Dendritic cell treated with granulocyte-macrophage colony-stimulating factor and Interleukin-4, amounts not matched to agents 40 ng/mL and 50 ng/mL, for 4 days (primary cell): ENCODE results near the gene GRB10.

Source experiments
- H3K27ac Mint-ChIP-seq: one replicate; pipeline ENCODE4 v1.8.0; 2022; ENCODE audit warnings: mild to moderate bottlenecking, mixed read lengths
- H3K27me3 Mint-ChIP-seq: one replicate; pipeline ENCODE4 v1.8.0; 2022; ENCODE audit warnings: mild to moderate bottlenecking, mixed read lengths
- H3K36me3 Mint-ChIP-seq: one replicate; pipeline ENCODE4 v1.8.0; 2022; ENCODE audit warnings: low read depth, mixed read lengths
- H3K4me1 Mint-ChIP-seq: one replicate; pipeline ENCODE4 v1.8.0; 2022; ENCODE audit warnings: low read depth, mixed read lengths
- H3K4me3 Mint-ChIP-seq: one replicate; pipeline ENCODE4 v1.8.0; 2022; ENCODE audit warnings: mild to moderate bottlenecking, moderate library complexity, mixed read lengths
- H3K9me3 Mint-ChIP-seq: one replicate; pipeline ENCODE4 v1.8.0; 2022; ENCODE audit warnings: mixed read lengths
- intact Hi-C: fragments of 100-400 bp; cut with micrococcal nuclease; formaldehyde crosslinking; loops from one replicate; pipeline ENCODE4 v1.15.0; 2022

The GRB10 gene

DNA sequence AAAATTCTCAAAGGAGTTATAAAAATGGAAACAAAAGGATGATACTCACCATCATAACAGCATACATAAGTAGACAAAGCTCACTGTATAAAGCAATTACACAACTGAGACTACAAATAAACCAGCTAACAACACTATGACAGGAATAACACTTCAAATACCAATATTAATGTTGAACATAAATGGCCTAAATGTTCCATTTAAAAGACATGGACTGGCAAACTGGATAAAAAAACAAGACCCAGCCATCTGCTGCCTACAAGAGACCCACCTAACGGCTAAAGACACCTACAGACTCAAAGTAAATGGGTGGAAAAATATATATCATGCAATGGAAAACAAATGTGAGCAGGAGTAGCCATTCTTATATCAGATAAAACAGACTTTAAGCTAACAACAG is 148.3 kb downstream of the GRB10 start:
- intact Hi-C loops: loop anchor here (5.0 kb wide), 2 partner anchors 167 to 492 kb away; no protein-coding TSS in a partner anchor
- no peak overlapping the region for H3K27ac Mint-ChIP-seq
- H3K9me3 Mint-ChIP-seq: no peaks in the 10 kb centered on the region
- no peak overlapping the region for H3K4me3 Mint-ChIP-seq
- no peaks in the 10 kb centered on the region for H3K36me3 Mint-ChIP-seq
- H3K4me1 Mint-ChIP-seq: no peaks in the 10 kb centered on the region
- H3K27me3 Mint-ChIP-seq: no peaks in the 10 kb centered on the region

DNA sequence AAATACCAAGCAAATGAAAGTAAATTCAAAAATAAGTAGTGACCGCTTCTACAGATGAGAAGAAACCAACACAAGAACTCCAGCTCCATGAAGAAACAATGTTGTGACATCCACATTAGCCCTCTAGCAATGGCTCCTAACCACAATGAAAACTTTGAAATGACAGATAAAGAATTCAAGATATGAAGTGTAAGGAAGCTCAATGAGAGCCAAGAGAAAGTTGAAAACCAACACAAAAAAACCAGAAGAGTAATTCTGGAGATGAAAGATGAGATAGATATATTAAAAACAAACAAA is 149.3 kb downstream of the GRB10 start:
- Mint-ChIP-seq H3K27me3 (no peaks in the 10 kb centered on the region), H3K27ac (no peak overlapping the region)
- intact Hi-C loops: loop anchor here (5.0 kb wide), 2 partner anchors 166 to 491 kb away; no protein-coding TSS in a partner anchor

DNA sequence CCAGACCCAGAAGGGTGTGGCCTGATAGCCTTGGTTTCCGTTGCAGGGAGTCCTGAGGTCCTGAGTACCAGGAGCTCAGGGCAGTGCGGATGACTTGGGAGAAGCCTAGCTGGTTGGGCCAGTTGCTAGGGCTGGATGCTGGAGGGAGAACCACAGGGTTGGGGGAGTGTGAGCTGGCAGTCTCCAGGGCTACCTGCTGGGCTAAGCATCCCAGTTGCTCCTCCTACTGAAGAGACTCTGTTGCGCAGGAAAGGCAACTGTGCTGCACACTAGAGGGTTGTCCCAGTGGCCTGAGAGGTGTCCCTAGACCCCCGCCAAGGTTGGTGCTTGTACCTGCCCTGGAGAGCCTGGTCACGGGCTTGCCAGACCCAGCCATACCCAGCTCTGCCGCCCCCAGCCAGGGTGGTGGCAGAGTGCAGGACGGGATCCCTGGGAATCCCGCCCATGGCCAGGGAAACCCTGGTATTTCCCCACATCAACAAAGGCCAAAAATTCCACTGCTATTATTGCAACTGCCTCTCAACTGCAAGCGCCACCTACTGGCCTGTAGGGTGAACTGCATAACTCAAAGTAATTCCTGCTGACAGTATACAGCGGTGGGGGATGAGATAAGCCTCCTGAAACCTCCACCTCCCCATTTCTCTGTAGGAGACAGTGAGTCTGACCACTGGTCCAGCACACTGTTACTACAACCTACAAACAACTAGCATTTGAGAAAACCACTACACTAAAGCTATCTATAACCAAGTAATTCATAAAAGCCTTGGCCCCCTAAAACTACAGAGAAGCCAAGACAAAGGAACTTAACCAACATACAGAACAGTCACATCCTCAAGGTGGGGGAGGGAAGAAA is 149.9 kb downstream of the GRB10 start:
- intact Hi-C loops: loop anchor here (5.0 kb wide), 2 partner anchors 165 to 490 kb away; no protein-coding TSS in a partner anchor
- H3K4me3 Mint-ChIP-seq: no peak overlapping the region

More for the DNA sequence above, 149.3 kb downstream of the GRB10 start:
- Mint-ChIP-seq H3K36me3 (no peaks in the 10 kb centered on the region), H3K4me3 (no peak overlapping the region), H3K9me3 (no peaks in the 10 kb centered on the region), H3K4me1 (no peaks in the 10 kb centered on the region)

DNA sequence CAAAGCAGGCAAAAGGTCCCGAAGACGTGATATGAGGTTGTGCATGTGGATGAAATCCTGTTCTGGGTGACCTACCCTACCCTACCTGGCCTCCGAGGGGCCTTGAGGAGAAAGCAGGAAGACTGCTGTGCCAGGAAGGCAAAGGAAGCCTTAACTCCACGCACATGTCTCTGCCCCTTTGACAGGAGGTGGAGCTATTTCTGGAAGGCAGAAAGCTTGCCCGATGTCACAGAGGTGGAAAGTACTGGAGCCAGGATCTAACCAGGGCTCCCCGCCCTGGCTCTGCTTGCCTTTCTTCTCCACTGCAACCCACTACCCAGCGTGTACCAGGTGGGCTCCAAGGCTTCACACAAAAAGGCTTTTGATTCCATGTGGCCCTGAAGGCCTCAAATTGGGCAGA is 151.1 kb downstream of the GRB10 start:
- intact Hi-C loops: loop anchor here (2.0 to 5.0 kb wide), 3 partner anchors 164 to 539 kb away; partner anchors contain the start of gene ZPBP

More for the DNA sequence above, 149.9 kb downstream of the GRB10 start:
- Mint-ChIP-seq H3K4me1 (no peaks in the 10 kb centered on the region), H3K9me3 (no peaks in the 10 kb centered on the region), H3K27me3 (no peaks in the 10 kb centered on the region), H3K36me3 (no peaks in the 10 kb centered on the region), H3K27ac (no peak overlapping the region)

DNA sequence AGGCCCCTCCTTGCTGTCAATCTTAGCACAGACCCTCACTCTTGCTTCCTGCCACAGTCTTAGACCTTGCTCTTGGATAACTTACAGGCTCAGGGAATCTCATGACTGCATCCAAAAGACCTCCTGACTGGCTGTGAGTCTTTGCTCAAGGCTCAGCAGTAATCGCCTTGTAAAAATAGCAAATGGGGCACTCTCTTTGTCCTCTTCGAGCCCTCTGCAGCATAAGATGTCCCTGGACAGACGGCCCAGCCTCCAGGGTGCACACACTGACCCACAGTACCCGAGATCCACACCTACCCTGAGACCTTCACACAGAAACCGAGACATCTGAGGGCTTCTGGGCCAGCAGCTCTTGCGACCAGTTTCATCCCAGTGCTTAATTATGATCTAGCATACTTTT is 151.6 kb downstream of the GRB10 start:
- no peak overlapping the region for H3K4me3 Mint-ChIP-seq
- H3K27ac Mint-ChIP-seq: no peak overlapping the region
- no peaks in the 10 kb centered on the region for H3K27me3 Mint-ChIP-seq
- intact Hi-C loops: loop anchor here (2.0 to 5.0 kb wide), 3 partner anchors 164 to 538 kb away; partner anchors contain the start of gene ZPBP
- no peaks in the 10 kb centered on the region for H3K36me3 Mint-ChIP-seq
- no peaks in the 10 kb centered on the region for H3K4me1 Mint-ChIP-seq
- H3K9me3 Mint-ChIP-seq: no peaks in the 10 kb centered on the region

More for the DNA sequence above, 151.1 kb downstream of the GRB10 start:
- Mint-ChIP-seq H3K9me3 (no peaks in the 10 kb centered on the region), H3K27ac (no peak overlapping the region), H3K4me3 (no peak overlapping the region), H3K27me3 (no peaks in the 10 kb centered on the region), H3K4me1 (no peaks in the 10 kb centered on the region), H3K36me3 (no peaks in the 10 kb centered on the region)

DNA sequence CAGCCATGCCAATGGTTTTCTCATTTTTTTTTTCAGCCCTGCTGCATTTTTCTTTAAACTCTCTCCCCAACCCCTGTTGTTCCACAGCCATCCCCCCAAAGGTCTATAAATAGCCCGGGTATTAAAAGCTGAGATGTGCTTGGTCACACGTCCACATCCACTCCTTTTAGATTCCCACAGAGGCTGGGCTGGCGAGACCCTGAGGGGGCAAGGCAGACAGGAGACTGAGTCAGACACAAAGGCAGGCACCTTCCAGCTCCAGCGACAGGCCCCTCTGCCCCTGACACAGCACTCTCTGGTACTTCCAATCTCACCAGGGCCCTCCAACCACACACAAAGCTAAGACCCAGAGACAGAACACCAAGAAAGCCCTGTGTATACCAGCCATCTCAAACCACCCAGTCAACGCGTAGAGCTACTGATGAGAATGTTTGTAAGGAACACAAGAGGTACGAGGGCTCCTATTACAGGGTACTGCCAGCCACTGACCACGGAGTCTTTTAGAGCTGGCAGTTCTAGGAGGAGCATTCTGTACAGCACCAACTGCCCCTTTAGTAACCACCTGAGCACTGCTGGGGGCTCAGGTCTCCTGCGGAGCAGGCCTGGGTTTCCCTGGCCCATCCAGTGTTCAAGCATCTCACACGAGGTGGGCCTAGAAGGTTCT is 153.3 kb downstream of the GRB10 start:
- H3K4me3 Mint-ChIP-seq: no peak overlapping the region
- no peak overlapping the region for H3K27ac Mint-ChIP-seq
- no peaks in the 10 kb centered on the region for H3K9me3 Mint-ChIP-seq
- intact Hi-C loops: no loop called here
- H3K27me3 Mint-ChIP-seq: no peaks in the 10 kb centered on the region
- no peaks in the 10 kb centered on the region for H3K36me3 Mint-ChIP-seq
- H3K4me1 Mint-ChIP-seq: no peaks in the 10 kb centered on the region

DNA sequence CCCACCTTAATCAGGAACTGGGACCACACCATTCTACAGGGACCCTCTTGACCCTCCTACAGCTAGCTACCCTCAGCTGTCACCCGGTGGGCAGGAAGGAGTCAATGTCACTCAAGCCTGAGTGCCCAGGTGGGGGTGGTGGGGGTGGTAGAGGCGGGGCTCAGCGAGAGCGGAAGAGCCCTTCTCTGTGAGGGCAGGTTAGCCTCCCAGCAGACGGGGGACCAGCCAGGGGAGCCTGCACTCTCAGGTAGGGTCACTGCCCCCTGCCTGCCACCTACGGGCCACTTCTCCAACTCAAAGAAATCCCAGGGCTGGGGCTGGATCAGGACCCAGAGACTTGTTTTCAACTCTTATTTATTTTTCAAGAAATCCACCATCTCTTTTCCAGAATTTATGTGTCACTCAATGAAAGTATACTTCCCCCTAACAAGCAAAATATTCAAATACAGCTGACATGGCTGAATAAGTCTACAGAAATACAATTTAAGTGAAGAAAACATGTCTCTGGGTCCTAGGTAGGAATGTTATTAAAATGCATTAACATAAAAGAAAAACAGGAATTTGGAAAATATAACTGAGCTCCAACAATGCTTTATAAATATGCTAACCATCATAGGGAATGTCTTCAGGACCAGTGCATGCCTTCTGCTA is 154.1 kb downstream of the GRB10 start:
- Mint-ChIP-seq H3K9me3 (no peaks in the 10 kb centered on the region), H3K27ac (no peak overlapping the region), H3K4me3 (no peak overlapping the region), H3K27me3 (no peaks in the 10 kb centered on the region), H3K4me1 (no peaks in the 10 kb centered on the region), H3K36me3 (no peaks in the 10 kb centered on the region)
- intact Hi-C loops: no loop called here

DNA sequence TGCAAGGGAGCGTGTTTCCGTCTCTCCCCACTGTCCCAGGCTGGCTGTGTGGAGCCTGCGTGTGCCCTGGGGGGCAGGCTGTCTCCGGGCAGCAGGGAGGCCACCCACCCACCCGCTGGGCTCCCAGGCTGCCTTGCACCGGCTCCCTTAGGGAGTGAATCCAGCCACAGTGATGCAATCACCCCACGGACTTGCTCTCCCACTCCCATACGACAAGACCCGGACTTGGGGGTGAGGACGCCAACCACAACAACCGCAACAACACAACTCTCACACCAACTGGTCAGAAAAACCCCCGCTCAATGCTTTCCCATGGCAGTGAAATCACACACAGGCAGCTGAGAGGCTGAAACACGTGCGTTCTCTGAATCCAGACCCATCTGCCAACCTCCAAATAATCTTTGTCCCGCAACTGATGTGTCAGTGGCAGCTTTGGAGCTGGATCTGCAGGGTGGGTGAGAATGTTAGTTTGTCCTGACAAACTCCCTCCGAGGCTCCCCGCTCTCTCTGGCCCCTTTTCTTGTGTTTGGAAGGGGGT is 154.8 kb downstream of the GRB10 start:
- no peaks in the 10 kb centered on the region for H3K36me3 Mint-ChIP-seq

DNA sequence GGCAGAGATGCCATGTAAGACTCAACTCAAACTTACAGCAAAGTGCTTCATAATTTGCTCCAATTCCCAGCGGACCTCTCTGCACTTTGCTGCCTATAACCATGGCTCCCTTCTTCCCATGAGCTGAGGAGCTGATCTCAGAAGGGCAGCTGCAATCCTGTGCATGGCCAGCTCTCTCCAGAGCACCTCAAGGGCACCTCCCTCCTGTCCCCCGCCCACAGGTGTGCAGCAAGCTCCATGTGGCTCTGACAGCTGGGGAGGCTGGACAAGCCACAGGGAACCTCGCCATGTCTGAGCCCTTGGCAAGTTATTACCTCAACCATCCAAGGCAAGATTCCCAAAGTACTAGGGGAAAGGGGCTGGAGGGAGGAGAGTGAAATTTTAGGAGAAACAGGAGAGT is 156.4 kb downstream of the GRB10 start:
- H3K4me3 Mint-ChIP-seq: no peak overlapping the region
- no peaks in the 10 kb centered on the region for H3K9me3 Mint-ChIP-seq
- H3K4me1 Mint-ChIP-seq: no peaks in the 10 kb centered on the region
- H3K27me3 Mint-ChIP-seq: no peaks in the 10 kb centered on the region
- H3K27ac Mint-ChIP-seq: no peak overlapping the region
- no peaks in the 10 kb centered on the region for H3K36me3 Mint-ChIP-seq
- intact Hi-C loops: no loop called here

More for the DNA sequence above, 154.8 kb downstream of the GRB10 start:
- Mint-ChIP-seq H3K27me3 (no peaks in the 10 kb centered on the region), H3K27ac (no peak overlapping the region), H3K4me3 (no peak overlapping the region), H3K4me1 (no peaks in the 10 kb centered on the region), H3K9me3 (no peaks in the 10 kb centered on the region)
- intact Hi-C loops: no loop called here

DNA sequence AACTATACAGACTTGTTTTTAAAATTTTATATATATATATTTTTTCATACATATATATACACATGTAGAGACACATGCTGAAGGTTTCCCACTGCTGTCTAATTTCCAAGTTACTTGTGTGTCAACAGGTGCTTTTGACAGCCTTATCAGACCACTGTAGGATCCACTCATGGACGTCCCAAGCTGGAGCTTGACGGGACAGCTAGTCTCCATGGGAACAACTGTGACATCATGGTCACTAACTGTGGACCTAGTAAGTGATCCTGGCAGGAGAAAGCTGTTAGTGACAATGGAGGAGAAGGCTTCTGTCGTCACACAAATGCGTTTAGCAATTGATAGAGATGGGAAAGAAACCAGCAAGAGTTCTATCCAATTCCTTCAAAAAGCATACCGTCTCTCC is 157.3 kb downstream of the GRB10 start:
- intact Hi-C loops: no loop called here
- Mint-ChIP-seq H3K27ac (no peak overlapping the region), H3K9me3 (no peaks in the 10 kb centered on the region), H3K4me1 (no peaks in the 10 kb centered on the region), H3K27me3 (no peaks in the 10 kb centered on the region), H3K4me3 (no peak overlapping the region), H3K36me3 (no peaks in the 10 kb centered on the region)

DNA sequence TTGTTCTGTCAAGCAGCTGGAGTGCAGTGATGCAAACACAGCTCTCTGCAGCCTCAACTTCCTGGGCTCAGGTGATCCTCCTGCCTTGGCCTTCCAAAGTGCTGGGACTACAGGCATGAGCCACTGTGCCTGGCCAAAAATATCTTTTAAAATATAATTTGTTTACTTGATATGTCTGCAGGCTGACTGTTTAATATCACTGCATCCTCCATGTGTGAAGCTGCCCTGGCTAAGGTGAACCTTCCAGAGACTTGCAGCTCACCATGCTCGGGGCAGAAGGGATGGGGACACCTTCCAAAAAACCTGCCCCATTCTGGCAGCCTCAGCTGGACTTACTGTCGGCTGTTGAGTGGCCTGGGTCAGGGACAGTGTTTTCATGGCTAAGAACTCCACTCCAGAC is 159.9 kb downstream of the GRB10 start:
- intact Hi-C loops: no loop called here
- Mint-ChIP-seq H3K27me3 (no peaks in the 10 kb centered on the region), H3K27ac (no peak overlapping the region), H3K4me1 (no peaks in the 10 kb centered on the region), H3K36me3 (no peaks in the 10 kb centered on the region), H3K9me3 (no peaks in the 10 kb centered on the region), H3K4me3 (no peak overlapping the region)

DNA sequence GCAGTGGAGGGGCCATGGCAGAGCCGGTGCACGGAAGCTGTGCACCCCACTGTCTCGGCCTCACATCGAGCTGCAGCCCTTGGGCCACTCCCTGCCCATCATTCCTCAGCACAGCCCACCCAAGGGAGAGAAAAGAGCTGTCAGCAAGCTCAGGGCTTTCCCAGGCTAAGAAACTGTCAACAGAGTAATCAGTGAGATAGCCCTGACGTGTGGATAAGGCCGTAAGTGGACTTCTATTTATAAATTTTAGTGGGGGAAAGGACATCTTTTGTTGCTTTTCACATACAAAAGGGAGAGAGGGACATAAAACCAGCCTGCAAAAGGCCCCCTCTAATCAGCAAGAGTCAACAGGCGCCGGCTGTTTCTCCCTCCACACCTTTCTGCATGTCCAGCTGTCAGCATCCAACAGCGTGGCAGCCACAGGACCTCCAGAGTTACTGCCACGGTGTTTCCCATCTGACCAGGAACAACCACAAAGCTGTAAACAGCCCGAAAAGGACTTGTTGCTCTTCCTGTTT is 160.7 kb downstream of the GRB10 start:
- Mint-ChIP-seq H3K4me3 (no peak overlapping the region), H3K36me3 (no peaks in the 10 kb centered on the region), H3K9me3 (no peaks in the 10 kb centered on the region), H3K27me3 (no peaks in the 10 kb centered on the region), H3K4me1 (no peaks in the 10 kb centered on the region), H3K27ac (no peak overlapping the region)
- intact Hi-C loops: no loop called here

DNA sequence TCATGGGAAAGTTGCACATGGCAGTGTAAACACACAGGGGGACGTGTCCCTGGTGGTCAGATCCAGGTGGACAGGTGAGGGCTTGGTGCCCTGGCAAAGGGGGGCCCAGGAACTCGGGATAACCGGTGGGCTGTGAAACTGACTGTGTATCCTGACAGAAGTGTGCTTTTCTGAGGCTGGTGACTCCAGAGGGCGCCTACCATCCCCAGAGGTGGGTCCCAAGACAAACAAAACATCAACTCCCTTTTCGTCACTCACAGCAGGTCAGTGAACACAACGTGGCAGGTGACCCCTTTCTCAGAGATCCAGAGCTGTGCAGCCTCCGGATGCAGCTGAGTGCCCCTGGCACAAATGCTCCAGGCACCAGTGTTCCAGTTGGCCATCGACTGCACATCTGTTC is 161.5 kb downstream of the GRB10 start:
- Mint-ChIP-seq H3K36me3 (no peaks in the 10 kb centered on the region), H3K9me3 (no peaks in the 10 kb centered on the region), H3K27me3 (no peaks in the 10 kb centered on the region), H3K4me1 (no peaks in the 10 kb centered on the region), H3K4me3 (no peak overlapping the region), H3K27ac (no peak overlapping the region)
- intact Hi-C loops: no loop called here

DNA sequence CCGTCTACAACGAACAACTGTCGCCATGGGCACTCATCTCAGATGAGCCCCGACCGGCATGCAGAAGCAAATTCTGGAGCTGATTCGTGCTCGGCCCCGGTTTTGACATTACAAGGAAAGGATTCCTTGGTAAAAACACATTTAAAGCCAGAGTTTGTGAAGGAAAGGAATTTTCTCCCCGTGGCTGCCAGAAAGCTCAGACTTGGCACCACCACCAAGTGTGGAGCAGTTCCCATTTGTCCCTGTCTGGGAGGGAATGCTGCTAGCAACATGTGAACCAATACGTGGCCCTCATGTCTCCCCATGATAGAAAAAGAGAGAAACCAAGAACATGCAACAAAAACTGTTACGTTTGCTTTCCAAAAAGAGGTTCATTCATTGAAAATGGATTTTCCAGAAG is 162.3 kb downstream of the GRB10 start:
- Mint-ChIP-seq H3K27me3 (no peaks in the 10 kb centered on the region), H3K4me3 (no peak overlapping the region), H3K27ac (no peak overlapping the region), H3K4me1 (no peaks in the 10 kb centered on the region), H3K36me3 (no peaks in the 10 kb centered on the region), H3K9me3 (no peaks in the 10 kb centered on the region)
- intact Hi-C loops: no loop called here
